SK-N-SH (cell line): ENCODE results near the gene CBX7. TPM values are rescaled to one million over a fixed set of nuclear protein-coding genes. Genes with fewer than 3 reads are reported as not detected.

Source experiments
- CHD2 ChIP-seq: fragments of 150-350 bp; IDR thresholded peaks from 2 replicates; pipeline ENCODE4 v1.6.1; 2018; ENCODE audit warnings: low read length; ENCODE audit not compliant: partially characterized antibody
- CTCF ChIP-seq: fragments of 200-600 bp; sonication (generic); IDR thresholded peaks from 2 replicates; pipeline ENCODE4 v1.6.1; 2017; ENCODE audit warnings: antibody characterized with exemption, mild to moderate bottlenecking, moderate library complexity
- EZH2phosphoT487 ChIP-seq: fragments of 200-600 bp; sonication (generic); IDR thresholded peaks from 2 replicates; pipeline ENCODE4 v1.6.1; 2017; ENCODE audit warnings: low read depth, mixed run types, mild to moderate bottlenecking, antibody characterized with exemption, moderate library complexity, borderline replicate concordance
- FOSL2 ChIP-seq: IDR thresholded peaks from 2 replicates; pipeline ENCODE4 v1.4.0; 2012; ENCODE audit warnings: low read depth, mild to moderate bottlenecking, moderate library complexity, borderline replicate concordance
- FOXM1 ChIP-seq: IDR thresholded peaks from 2 replicates; pipeline ENCODE4 v1.4.0; 2012; ENCODE audit warnings: low read depth, mild to moderate bottlenecking
- GABPA ChIP-seq: IDR thresholded peaks from 2 replicates; pipeline ENCODE4 v1.4.0; 2012; ENCODE audit warnings: low read depth, mild to moderate bottlenecking
- GATA2 ChIP-seq: sonication (generic); formaldehyde crosslinking; IDR thresholded peaks from 2 replicates; pipeline ENCODE4 v1.5.0; 2020; ENCODE audit warnings: mild to moderate bottlenecking, missing genetic modification reagents
- JUND ChIP-seq: IDR thresholded peaks from 2 replicates; pipeline ENCODE4 v1.4.0; 2012
- MAX ChIP-seq: IDR thresholded peaks from 2 replicates; pipeline ENCODE4 v1.4.0; 2012; ENCODE audit warnings: low read depth
- MXI1 ChIP-seq: IDR thresholded peaks from 2 replicates; pipeline ENCODE4 v1.6.1; 2012; ENCODE audit warnings: mild to moderate bottlenecking, low read depth, low read length, improper control_type of control experiment
- NRF1 ChIP-seq: IDR thresholded peaks from 2 replicates; pipeline ENCODE4 v1.6.1; 2012; ENCODE audit warnings: low read depth, mild to moderate bottlenecking, low read length
- RCOR1 ChIP-seq: fragments of 150-350 bp; IDR thresholded peaks from 2 replicates; pipeline ENCODE4 v1.6.1; 2017; ENCODE audit warnings: antibody characterized with exemption, low read length
- REST ChIP-seq: IDR thresholded peaks from 2 replicates; pipeline ENCODE4 v1.6.1; 2012; ENCODE audit warnings: mild to moderate bottlenecking, low read depth, low read length, moderate library complexity
- RFX5 ChIP-seq: IDR thresholded peaks from 2 replicates; pipeline ENCODE4 v1.6.1; 2012; ENCODE audit warnings: mild to moderate bottlenecking, improper control_type of control experiment, low read length
- RXRA ChIP-seq: IDR thresholded peaks from 2 replicates; pipeline ENCODE4 v1.4.0; 2012; ENCODE audit warnings: low read depth, mild to moderate bottlenecking, borderline replicate concordance
- SMC3 ChIP-seq: IDR thresholded peaks from 2 replicates; pipeline ENCODE4 v1.6.1; 2012; ENCODE audit warnings: low read depth, low read length, improper control_type of control experiment
- TAF1 ChIP-seq: IDR thresholded peaks from 2 replicates; pipeline ENCODE4 v1.6.1; 2012; ENCODE audit warnings: low read depth, mild to moderate bottlenecking, low read length, moderate library complexity, borderline replicate concordance
- TEAD4 ChIP-seq: IDR thresholded peaks from 2 replicates; pipeline ENCODE4 v1.4.0; 2012; ENCODE audit warnings: mild to moderate bottlenecking, borderline replicate concordance; ENCODE audit not compliant: insufficient read depth
- USF2 ChIP-seq: fragments of 150-350 bp; IDR thresholded peaks from 2 replicates; pipeline ENCODE4 v1.6.1; 2017; ENCODE audit warnings: antibody characterized with exemption, low read length, low read depth, borderline replicate concordance
- YY1 ChIP-seq: IDR thresholded peaks from 2 replicates; pipeline ENCODE4 v1.4.0; 2012; ENCODE audit warnings: low read depth, mild to moderate bottlenecking
- ZBTB33 ChIP-seq: IDR thresholded peaks from 2 replicates; pipeline ENCODE4 v1.4.0; 2012; ENCODE audit warnings: low read depth, borderline replicate concordance
- polyA plus RNA-seq, 3 experiments: library from polyadenylated mRNA; depleted of rRNA; stranded (reverse); fragments of >200 nt; gene quantifications; 2 replicates each; pipeline ENCODE4 v1.2.3, GENCODE V29; 2012

CBX7 gene
- polyA plus RNA-seq, 1 of the 3 experiments (the other 2 are of a cell fraction) = 2.3 TPM

- TF ChIP-seq MAX (no peak), CHD2 (no peak), CTCF (no peak), GABPA (no peak), NRF1 (no peak), FOXM1 (no peak), REST (no peak), TAF1 (no peak), YY1 (no peak), RXRA (peak; percentile 87), FOSL2 (peak; percentile 66; the same call in 1 of the 2 replicates), TEAD4 (peak; percentile 91), RFX5 (no peak), JUND (peak; percentile 82), MXI1 (no peak), SMC3 (no peak), USF2 (no peak), RCOR1 (no peak), GATA2 (CRISPR knock-in tag) (no peak), EZH2phosphoT487 (no peak), ZBTB33 (no peak)
- TF ChIP-seq, all 33 proteins: peak for 8
Observed at GRCh38 chr22:39174498-39175352, 22.2 kb upstream of the CBX7 start (continued).
